Body of pancreas (tissue), 4 donors: Measurements from ENCODE around the gene MMP3.

Experiments
- CTCF ChIP-seq, 7 experiments: fragments of 450-650 bp in 4 of 7; fragments of 200-600 bp in 3 of 7; sonication (generic) in 3 of 7; IDR thresholded peaks; one replicate each; pipeline ENCODE4 v1.5.1; 2016 to 2019; ENCODE audit warnings: antibody characterized with exemption in 7 of 7
- POLR2A ChIP-seq, 3 donors: fragments of 450-650 bp; IDR thresholded peaks; one replicate each; pipeline ENCODE4 v1.6.1; 2016; ENCODE audit warnings: antibody characterized with exemption in 3 of 3, mild to moderate bottlenecking in 2 of 3

- no peak for TF ChIP-seq POLR2A (IDR thresholded peaks at IDR 0.05)
- no peak for TF ChIP-seq CTCF (IDR thresholded peaks at IDR 0.05)
Observed at GRCh38 chr11:102792604-102793003, 50.8 kb downstream of the MMP3 start.
